ENCODE measurements around the gene PLPP2. TPM values are rescaled to one million over a fixed set of nuclear protein-coding genes. Genes with fewer than 3 reads are reported as not detected.

PLPP2 gene
- total and polyA plus RNA-seq, 2 donors (not counting 1 experiment from before 2014, with no cell fraction given), result 1.8 to 26.6 TPM

DNA sequence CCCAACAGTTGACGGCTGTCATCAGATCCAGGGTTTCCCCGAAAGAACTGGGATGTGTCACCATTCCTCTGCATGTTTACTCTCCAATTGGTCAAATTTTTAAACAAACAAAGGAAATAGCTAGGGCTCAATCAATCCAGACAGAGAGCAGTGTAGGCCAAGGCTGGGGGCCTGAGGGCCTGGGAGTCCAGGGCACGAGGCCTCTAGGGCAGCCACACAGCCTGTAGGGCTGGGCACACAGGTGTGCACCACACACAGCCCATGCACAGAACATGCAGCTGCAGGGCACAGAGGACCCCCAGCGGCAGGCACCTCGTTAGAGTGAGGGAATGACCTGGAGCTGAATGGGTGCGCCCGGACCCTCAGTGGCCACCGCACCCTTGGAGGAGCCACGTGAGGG, 43.9 kb upstream of the PLPP2 start:
- no peak overlapping the region for H3K27ac ChIP-seq (ENCODE audit: insufficient read depth, low read length)
- no peak overlapping the region for H3K9ac ChIP-seq (ENCODE audit: insufficient read depth, low read length)
- H3K4me3 ChIP-seq (replicated peaks in 1 of 4; ENCODE audit: control extremely low read depth in 1 of 4, insufficient read depth in 1 of 4, low read depth in 3 of 4, low read length in 4 of 4), result no peak overlapping the region
- H3K27me3 ChIP-seq (ENCODE audit: control insufficient read depth, insufficient read depth, low read length), result no peaks in the 10 kb centered on the region
- TF ChIP-seq EZH2 (IDR thresholded peaks at IDR 0.05; ENCODE audit: low read length, missing control alignments), result no peak
- TF ChIP-seq, protein P1, sequence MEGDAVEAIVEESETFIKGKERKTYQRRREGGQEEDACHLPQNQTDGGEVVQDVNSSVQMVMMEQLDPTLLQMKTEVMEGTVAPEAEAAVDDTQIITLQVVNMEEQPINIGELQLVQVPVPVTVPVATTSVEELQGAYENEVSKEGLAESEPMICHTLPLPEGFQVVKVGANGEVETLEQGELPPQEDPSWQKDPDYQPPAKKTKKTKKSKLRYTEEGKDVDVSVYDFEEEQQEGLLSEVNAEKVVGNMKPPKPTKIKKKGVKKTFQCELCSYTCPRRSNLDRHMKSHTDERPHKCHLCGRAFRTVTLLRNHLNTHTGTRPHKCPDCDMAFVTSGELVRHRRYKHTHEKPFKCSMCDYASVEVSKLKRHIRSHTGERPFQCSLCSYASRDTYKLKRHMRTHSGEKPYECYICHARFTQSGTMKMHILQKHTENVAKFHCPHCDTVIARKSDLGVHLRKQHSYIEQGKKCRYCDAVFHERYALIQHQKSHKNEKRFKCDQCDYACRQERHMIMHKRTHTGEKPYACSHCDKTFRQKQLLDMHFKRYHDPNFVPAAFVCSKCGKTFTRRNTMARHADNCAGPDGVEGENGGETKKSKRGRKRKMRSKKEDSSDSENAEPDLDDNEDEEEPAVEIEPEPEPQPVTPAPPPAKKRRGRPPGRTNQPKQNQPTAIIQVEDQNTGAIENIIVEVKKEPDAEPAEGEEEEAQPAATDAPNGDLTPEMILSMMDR (conservative IDR thresholded peaks at IDR 0.05 in 1 of 2, IDR thresholded peaks at IDR 0.05 in 1 of 2; ENCODE audit: low read depth in 1 of 2, low read length in 2 of 2), result no peak
- no peaks in the 10 kb centered on the region for H3K4me1 ChIP-seq (ENCODE audit: control insufficient read depth, extremely low read depth, insufficient read depth, low read length)
- no peaks in the 10 kb centered on the region for H3K9me3 ChIP-seq (ENCODE audit: control insufficient read depth, insufficient read depth, low read depth, low read length)
- peaks cover 55% of the 10 kb centered on the region for H3K79me2 ChIP-seq (ENCODE audit: control insufficient read depth, insufficient read depth, low read length)
- H3K4me2 ChIP-seq (ENCODE audit: extremely low read depth, insufficient read depth, low read length), result no peak overlapping the region
- DNase-seq (ENCODE audit: low read depth in 2 of 2), result no peak
- H4K20me1 ChIP-seq (ENCODE audit: control insufficient read depth, extremely low read depth, insufficient read depth, low read length), result no peaks in the 10 kb centered on the region
- peaks cover 10% of the 10 kb centered on the region for H3K36me3 ChIP-seq (ENCODE audit: control insufficient read depth, insufficient read depth, low read length)
- no peak overlapping the region for H2AFZ ChIP-seq (ENCODE audit: low read length)

DNA sequence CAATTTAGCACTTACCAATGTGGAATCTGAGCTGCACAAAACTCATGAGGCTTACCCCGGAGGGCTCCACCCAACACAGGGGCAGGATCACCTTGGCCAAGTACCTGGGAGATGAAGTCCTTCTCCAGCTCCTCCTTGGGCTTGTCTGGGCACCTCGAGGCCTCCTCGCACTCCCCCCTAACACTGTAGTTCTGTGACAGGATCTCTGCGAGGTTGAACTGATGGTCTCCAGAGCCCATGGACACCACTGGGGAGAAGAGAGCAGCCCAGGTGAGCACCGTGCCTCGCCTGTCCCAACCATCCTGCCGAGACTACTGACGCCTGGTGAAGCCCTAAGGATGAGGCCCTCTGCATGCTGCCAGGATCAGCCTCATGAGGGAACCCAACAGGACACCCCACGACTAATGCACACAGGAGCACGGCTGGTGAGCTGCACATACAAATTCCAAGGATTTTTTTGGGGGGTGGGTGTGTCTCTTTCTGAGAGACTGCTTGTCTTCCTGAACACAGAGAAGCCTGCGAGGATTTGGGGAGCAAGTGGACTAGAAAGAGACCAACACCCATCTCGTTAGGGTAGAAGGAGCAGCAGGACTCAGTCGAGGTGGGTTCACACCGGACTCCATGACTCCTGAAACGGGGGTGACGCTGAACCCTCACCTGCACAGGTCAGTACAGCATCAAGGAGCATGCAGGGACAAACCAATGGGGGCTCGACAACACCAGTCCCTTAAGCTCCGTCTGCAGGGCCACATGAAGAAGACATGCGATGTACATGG, 43.3 kb upstream of the PLPP2 start:
- H3K36me3 ChIP-seq (ENCODE audit: control insufficient read depth, insufficient read depth, low read length), result peaks cover 14% of the 10 kb centered on the region
- TF ChIP-seq EZH2 (IDR thresholded peaks at IDR 0.05; ENCODE audit: low read length, missing control alignments), result no peak
- TF ChIP-seq, protein P1 (conservative IDR thresholded peaks at IDR 0.05 in 1 of 2, IDR thresholded peaks at IDR 0.05 in 1 of 2; ENCODE audit: low read depth in 1 of 2, low read length in 2 of 2), result no peak
- peaks cover 49% of the 10 kb centered on the region for H3K79me2 ChIP-seq (ENCODE audit: control insufficient read depth, insufficient read depth, low read length)
- no peaks in the 10 kb centered on the region for H3K4me1 ChIP-seq (ENCODE audit: control insufficient read depth, extremely low read depth, insufficient read depth, low read length)
- no peaks in the 10 kb centered on the region for H3K9me3 ChIP-seq (ENCODE audit: control insufficient read depth, insufficient read depth, low read depth, low read length)
- no peak overlapping the region for H3K4me3 ChIP-seq (replicated peaks in 1 of 4; ENCODE audit: control extremely low read depth in 1 of 4, insufficient read depth in 1 of 4, low read depth in 3 of 4, low read length in 4 of 4)
- no peaks in the 10 kb centered on the region for H4K20me1 ChIP-seq (ENCODE audit: control insufficient read depth, extremely low read depth, insufficient read depth, low read length)
- no peak overlapping the region for H3K9ac ChIP-seq (ENCODE audit: insufficient read depth, low read length)
- H2AFZ ChIP-seq (ENCODE audit: low read length), result no peak overlapping the region
- H3K27me3 ChIP-seq (ENCODE audit: control insufficient read depth, insufficient read depth, low read length), result no peaks in the 10 kb centered on the region
- DNase-seq (ENCODE audit: low read depth in 2 of 2), result no peak
- H3K4me2 ChIP-seq (ENCODE audit: extremely low read depth, insufficient read depth, low read length), result no peak overlapping the region
- H3K27ac ChIP-seq (ENCODE audit: insufficient read depth, low read length), result no peak overlapping the region

- Histone ChIP-seq H3K27me3 (ENCODE audit: control insufficient read depth, insufficient read depth, low read length) (no peaks in the 10 kb centered on the region), H3K9ac (ENCODE audit: insufficient read depth, low read length) (no peak overlapping the region), H3K79me2 (ENCODE audit: control insufficient read depth, insufficient read depth, low read length) (peaks cover 27% of the 10 kb centered on the region), H3K4me3 (replicated peaks in 1 of 4; ENCODE audit: control extremely low read depth in 1 of 4, insufficient read depth in 1 of 4, low read depth in 3 of 4, low read length in 4 of 4) (no peak overlapping the region), H3K9me3 (ENCODE audit: control insufficient read depth, insufficient read depth, low read depth, low read length) (peaks cover 1% of the 10 kb centered on the region), H3K4me1 (ENCODE audit: control insufficient read depth, extremely low read depth, insufficient read depth, low read length) (no peaks in the 10 kb centered on the region), H2AFZ (ENCODE audit: low read length) (no peak overlapping the region), H3K36me3 (ENCODE audit: control insufficient read depth, insufficient read depth, low read length) (peaks cover 39% of the 10 kb centered on the region), H3K4me2 (ENCODE audit: extremely low read depth, insufficient read depth, low read length) (no peak overlapping the region), H4K20me1 (ENCODE audit: control insufficient read depth, extremely low read depth, insufficient read depth, low read length) (no peaks in the 10 kb centered on the region), H3K27ac (ENCODE audit: insufficient read depth, low read length) (no peak overlapping the region)
- DNase-seq (ENCODE audit: low read depth in 2 of 2), result no peak
- TF ChIP-seq, protein P1 (conservative IDR thresholded peaks at IDR 0.05 in 1 of 2, IDR thresholded peaks at IDR 0.05 in 1 of 2; ENCODE audit: low read depth in 1 of 2, low read length in 2 of 2), result no peak
- TF ChIP-seq EZH2 (IDR thresholded peaks at IDR 0.05; ENCODE audit: low read length, missing control alignments), result no peak
These were observed 39.3 kb upstream of the PLPP2 start for GRCh38 chr19:330503-330902.

Data from fibroblast of lung (primary cell).